Testis (tissue), 2 donors: ENCODE data around the gene TIMM8A.

ENCODE experiments used
- CTCF ChIP-seq, 3 experiments: fragments of 450-650 bp in 2 of 3; fragments of 200-600 bp in 1 of 3; sonication (generic) in 1 of 3; IDR thresholded peaks; one replicate each; pipeline ENCODE4 v1.5.1; 2016 to 2019; ENCODE audit warnings: antibody characterized with exemption in 3 of 3, mild to moderate bottlenecking in 2 of 3, moderate library complexity in 1 of 3
- POLR2A ChIP-seq: fragments of 450-650 bp; IDR thresholded peaks from one replicate; pipeline ENCODE4 v1.6.1; 2017; ENCODE audit warnings: antibody characterized with exemption, mild to moderate bottlenecking, moderate library complexity

DNA sequence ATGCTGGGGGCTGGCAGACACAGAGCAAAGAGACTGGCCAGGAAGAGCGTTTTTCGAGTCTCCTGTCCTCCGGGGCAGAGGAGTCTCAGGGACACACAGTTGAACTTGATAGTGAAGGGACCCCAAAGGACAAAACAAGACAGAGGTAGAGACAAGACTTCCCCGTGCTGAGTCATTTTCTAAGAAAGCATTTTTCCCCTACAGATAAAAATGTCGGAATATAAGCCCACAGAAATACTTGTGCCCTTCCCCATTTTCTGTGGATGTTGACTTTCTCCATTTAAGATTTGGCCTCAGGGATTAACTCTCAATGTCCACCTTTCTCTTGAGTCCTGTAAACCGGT is 38.0 kb upstream of the TIMM8A start:
- no peak for TF ChIP-seq CTCF (IDR thresholded peaks at IDR 0.05)
- TF ChIP-seq POLR2A = no peak
